NCI-H2196 (cell line): Measurements from ENCODE around the gene PUS10.
"Not testable (repeated sequence)": the region's sequence is repeated elsewhere in the genome, so short reads cannot be mapped to it uniquely, and the experiment has no call there.

Experiments
- DNase-seq: peaks from one replicate; lab custom pipeline; 2025; ENCODE audit not compliant: unreplicated experiment; lab: John Stamatoyannopoulos, UW

The PUS10 gene

GRCh38 chr2:61017556-61018317 is at the start of gene PUS10, which contains the start of gene PEX13:
PUS10 (minus strand) TSS chr2:61018255; CDS start chr2:61011890, 6,365 bp downstream.
PEX13 (plus strand) TSS chr2:61017720; CDS start chr2:61017760, 40 bp downstream.
- peak; percentile 40 for DNase-seq

- peak; percentile 80 for DNase-seq
Observed at GRCh38 chr2:61065714-61066709, 48.0 kb upstream of the PUS10 start, which contains the start of gene SANBR. SANBR (plus strand) TSS chr2:61065871; CDS start chr2:61070351, 4,480 bp downstream.

- DNase-seq = no peak
Observed at GRCh38 chr2:61059382-61059781, 41.3 kb upstream of the PUS10 start.

- no peak for DNase-seq
Observed at GRCh38 chr2:61057562-61057961, 39.5 kb upstream of the PUS10 start.

- DNase-seq = no peak
Observed at GRCh38 chr2:61055557-61055956, 37.5 kb upstream of the PUS10 start.

- DNase-seq = no peak
Observed at GRCh38 chr2:61045999-61046398, 27.9 kb upstream of the PUS10 start.

- DNase-seq = no peak
Observed at GRCh38 chr2:61045226-61045625, 27.2 kb upstream of the PUS10 start.

- no peak for DNase-seq
Observed at GRCh38 chr2:61044636-61045035, 26.6 kb upstream of the PUS10 start.

GRCh38 chr2:61042807-61043206 is 24.8 kb upstream of the PUS10 start:
- no peak for DNase-seq

- not testable (repeated sequence) for DNase-seq
Observed at GRCh38 chr2:61036643-61037042, 18.6 kb upstream of the PUS10 start.

- not testable (repeated sequence) for DNase-seq
Observed at GRCh38 chr2:61034592-61034991, 16.5 kb upstream of the PUS10 start.

GRCh38 chr2:61029533-61029932 is 11.5 kb upstream of the PUS10 start:
- DNase-seq = no peak

- DNase-seq = no peak
Observed at GRCh38 chr2:61023670-61024069, 5.6 kb upstream of the PUS10 start.

GRCh38 chr2:61021228-61021660 is 3.2 kb upstream of the PUS10 start:
- DNase-seq = no peak

- DNase-seq = no peak
Observed at GRCh38 chr2:61018798-61019197, 743 bp upstream of the PUS10 start.

- no peak for DNase-seq
Observed at GRCh38 chr2:61018318-61018755, 282 bp upstream of the PUS10 start.

GRCh38 chr2:61017003-61017555 is 976 bp downstream of the PUS10 start:
- DNase-seq = peak; percentile 65

GRCh38 chr2:61016392-61017002 is 1.6 kb downstream of the PUS10 start:
- DNase-seq = no peak

GRCh38 chr2:61015976-61016375 is 2.1 kb downstream of the PUS10 start:
- no peak for DNase-seq

- DNase-seq = no peak
Observed at GRCh38 chr2:61014763-61015162, 3.3 kb downstream of the PUS10 start.

GRCh38 chr2:61013382-61013781 is 4.7 kb downstream of the PUS10 start:
- no peak for DNase-seq
